ENCODE data around the gene NEDD4L. TPM values are rescaled to one million over a fixed set of nuclear protein-coding genes. Genes with fewer than 3 reads are reported as not detected.
A peak's percentile ranks its signal among the peaks of the same experiment; 100 is the strongest.

The NEDD4L gene
- total RNA-seq, 2 donors from 2014 or later = 149 to 212 TPM

DNA sequence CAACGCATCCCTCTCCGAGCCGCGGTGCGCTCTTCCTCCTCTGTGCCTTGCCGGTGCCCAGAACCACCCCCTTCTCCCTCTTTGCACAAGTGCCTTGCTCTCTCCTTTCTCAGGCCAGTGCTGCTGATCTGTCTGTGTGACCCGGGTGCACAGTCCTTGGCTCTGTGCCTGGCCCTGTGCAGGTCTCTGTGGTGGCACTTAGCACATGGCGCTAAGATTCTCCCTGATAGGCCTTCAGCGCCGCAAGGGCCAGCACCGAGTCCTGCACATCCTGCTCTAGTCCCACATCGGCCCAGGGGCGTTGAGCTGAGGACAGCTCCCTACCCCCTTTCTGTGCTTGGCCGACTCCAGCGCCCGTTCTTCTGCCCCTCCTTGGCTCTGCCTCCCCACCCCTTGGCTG, 136.1 kb downstream of the NEDD4L start:
- TF ChIP-seq, protein P1, sequence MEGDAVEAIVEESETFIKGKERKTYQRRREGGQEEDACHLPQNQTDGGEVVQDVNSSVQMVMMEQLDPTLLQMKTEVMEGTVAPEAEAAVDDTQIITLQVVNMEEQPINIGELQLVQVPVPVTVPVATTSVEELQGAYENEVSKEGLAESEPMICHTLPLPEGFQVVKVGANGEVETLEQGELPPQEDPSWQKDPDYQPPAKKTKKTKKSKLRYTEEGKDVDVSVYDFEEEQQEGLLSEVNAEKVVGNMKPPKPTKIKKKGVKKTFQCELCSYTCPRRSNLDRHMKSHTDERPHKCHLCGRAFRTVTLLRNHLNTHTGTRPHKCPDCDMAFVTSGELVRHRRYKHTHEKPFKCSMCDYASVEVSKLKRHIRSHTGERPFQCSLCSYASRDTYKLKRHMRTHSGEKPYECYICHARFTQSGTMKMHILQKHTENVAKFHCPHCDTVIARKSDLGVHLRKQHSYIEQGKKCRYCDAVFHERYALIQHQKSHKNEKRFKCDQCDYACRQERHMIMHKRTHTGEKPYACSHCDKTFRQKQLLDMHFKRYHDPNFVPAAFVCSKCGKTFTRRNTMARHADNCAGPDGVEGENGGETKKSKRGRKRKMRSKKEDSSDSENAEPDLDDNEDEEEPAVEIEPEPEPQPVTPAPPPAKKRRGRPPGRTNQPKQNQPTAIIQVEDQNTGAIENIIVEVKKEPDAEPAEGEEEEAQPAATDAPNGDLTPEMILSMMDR (IDR thresholded peaks at IDR 0.05) = no peak
- Histone ChIP-seq H3K27ac (no peak overlapping the region), H3K4me3 (no peak overlapping the region), H3K36me3 (no peaks in the 10 kb centered on the region), H3K27me3 (no peaks in the 10 kb centered on the region), H3K9ac (ENCODE audit: low read depth in 2 of 2, low read length in 2 of 2) (no peak overlapping the region), H3K9me3 (no peaks in the 10 kb centered on the region), H3K4me1 (no peaks in the 10 kb centered on the region)
- intact Hi-C loops (cut with DNase I) = no loop called here
- no peak for DNase-seq

DNA sequence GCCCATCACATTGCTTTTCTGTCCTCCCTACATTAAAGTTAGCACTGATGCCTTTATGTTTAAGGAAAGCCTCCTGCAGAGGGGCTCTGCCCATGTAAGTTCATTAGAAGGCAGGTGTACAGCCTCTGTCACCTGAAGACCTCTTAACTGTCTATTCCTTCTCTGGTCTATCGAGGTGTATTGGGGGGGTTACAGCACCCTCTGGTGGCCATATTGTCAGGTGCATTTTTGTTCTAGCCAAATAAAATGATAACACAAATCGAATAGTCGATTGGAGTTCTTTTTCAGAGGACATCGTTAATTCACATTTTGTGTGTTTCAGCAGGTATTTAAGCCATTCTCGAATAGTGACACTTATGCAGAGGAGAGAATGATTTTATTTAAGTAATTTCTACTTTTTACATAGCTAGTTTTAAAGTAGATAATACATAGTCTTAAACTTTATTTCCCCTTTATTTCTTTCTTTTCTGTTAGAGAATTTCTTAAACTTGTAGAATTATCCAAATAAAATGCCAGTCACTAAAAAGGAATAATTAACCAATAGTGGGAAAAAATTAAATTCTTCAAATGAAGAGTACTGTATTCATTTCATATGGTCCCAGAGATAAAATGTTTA, 136.8 kb downstream of the NEDD4L start:
- H3K27me3 ChIP-seq = no peaks in the 10 kb centered on the region
- no peaks in the 10 kb centered on the region for H3K36me3 ChIP-seq
- no peak overlapping the region for H3K27ac ChIP-seq
- H3K9ac ChIP-seq (ENCODE audit: low read depth in 2 of 2, low read length in 2 of 2) = no peak overlapping the region
- TF ChIP-seq, protein P1 (IDR thresholded peaks at IDR 0.05) = peak; percentile 84
- no peaks in the 10 kb centered on the region for H3K4me1 ChIP-seq
- peak; percentile 78 for DNase-seq
- intact Hi-C loops (cut with DNase I) = no loop called here
- H3K9me3 ChIP-seq = no peaks in the 10 kb centered on the region
- no peak overlapping the region for H3K4me3 ChIP-seq

DNA sequence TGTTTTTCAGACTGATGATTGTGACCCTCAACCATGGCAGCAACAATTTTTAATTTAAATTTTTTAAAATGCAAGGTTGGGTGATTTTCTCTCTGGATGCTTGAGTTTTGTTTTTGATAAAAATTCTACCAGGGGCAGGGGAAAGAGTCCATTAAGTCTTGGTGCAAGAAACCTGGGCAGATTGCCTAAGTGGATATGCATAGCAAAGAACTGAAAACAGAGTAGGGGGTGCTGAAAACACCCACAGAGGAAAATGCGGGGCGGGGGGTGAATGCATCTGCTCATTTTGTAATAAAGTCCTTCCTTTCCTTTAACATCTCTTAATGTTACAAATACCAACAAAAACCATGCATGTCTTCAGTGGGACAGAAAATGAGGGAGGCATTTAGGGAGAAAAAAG, 138.0 kb downstream of the NEDD4L start:
- Histone ChIP-seq H3K27me3 (no peaks in the 10 kb centered on the region), H3K9me3 (no peaks in the 10 kb centered on the region), H3K36me3 (no peaks in the 10 kb centered on the region), H3K4me3 (no peak overlapping the region), H3K4me1 (no peaks in the 10 kb centered on the region), H3K27ac (no peak overlapping the region), H3K9ac (ENCODE audit: low read depth in 2 of 2, low read length in 2 of 2) (no peak overlapping the region)
- no peak for DNase-seq
- TF ChIP-seq, protein P1 (IDR thresholded peaks at IDR 0.05) = no peak
- intact Hi-C loops (cut with DNase I) = no loop called here

DNA sequence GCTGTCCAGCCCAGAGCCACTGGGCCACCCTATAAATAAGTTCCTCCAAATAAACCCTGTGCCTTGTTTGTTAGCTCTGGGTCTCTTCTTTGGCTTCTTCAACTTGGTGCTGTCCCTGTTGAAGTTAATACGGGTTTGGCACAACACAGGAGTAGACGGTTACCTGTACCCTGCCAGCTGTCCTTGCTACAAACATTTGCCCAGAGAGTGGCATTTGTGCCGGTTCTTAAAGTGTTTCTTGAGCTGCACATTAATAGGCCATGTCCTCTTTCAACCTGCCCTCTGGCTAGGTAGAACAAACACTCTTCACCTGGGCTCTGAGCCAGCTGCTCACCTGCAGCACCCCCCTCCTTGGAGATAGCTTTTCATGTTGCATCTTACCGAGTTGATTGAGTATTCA, 139.2 kb downstream of the NEDD4L start:
- TF ChIP-seq, protein P1 (IDR thresholded peaks at IDR 0.05) = no peak
- intact Hi-C loops (cut with DNase I) = no loop called here
- H3K36me3 ChIP-seq = no peaks in the 10 kb centered on the region
- H3K4me1 ChIP-seq = no peaks in the 10 kb centered on the region
- no peaks in the 10 kb centered on the region for H3K27me3 ChIP-seq
- no peak overlapping the region for H3K9ac ChIP-seq (ENCODE audit: low read depth in 2 of 2, low read length in 2 of 2)
- H3K4me3 ChIP-seq = no peak overlapping the region
- no peak overlapping the region for H3K27ac ChIP-seq
- no peaks in the 10 kb centered on the region for H3K9me3 ChIP-seq
- DNase-seq = no peak

DNA sequence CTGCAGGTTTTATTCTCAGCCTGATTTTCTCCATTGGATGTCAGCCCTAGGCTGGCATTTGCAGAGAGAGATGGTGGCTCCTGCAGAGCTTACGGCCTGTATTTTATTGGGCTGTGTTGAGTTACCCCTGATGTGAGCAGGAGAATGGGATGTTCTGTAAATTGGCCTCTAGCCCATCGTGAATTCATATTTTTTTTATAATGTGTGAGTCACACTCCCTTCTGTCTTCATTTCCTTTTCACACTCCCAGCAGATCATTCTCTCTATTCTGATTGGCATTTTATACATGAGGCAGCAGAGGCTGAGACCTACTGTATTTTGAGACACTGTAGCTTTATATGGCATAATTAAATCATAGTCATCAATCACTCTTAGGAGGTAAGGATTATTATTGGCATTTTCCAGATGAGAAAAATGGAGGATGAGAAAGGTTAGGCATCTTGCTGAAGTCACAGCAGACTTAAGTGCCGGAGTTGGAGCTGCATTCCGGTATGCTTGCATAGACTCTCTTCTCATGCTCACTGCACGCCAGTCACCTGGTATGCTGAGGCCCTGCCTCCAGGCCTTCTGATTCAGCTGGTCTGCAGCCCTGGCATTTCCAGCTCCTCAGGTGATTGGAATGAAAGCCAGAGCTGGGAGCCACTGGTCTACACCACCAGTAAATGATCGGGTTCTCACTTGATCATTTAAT, 142.4 kb downstream of the NEDD4L start:
- no peak overlapping the region for H3K9ac ChIP-seq (ENCODE audit: low read depth in 2 of 2, low read length in 2 of 2)

More for the DNA sequence above, 142.4 kb downstream of the NEDD4L start:
- no peak overlapping the region for H3K4me3 ChIP-seq
- no peaks in the 10 kb centered on the region for H3K9me3 ChIP-seq
- TF ChIP-seq, protein P1 (IDR thresholded peaks at IDR 0.05) = no peak
- no peaks in the 10 kb centered on the region for H3K27me3 ChIP-seq
- peak overlapping the region; percentile 26 for H3K27ac ChIP-seq
- no peaks in the 10 kb centered on the region for H3K4me1 ChIP-seq
- no peaks in the 10 kb centered on the region for H3K36me3 ChIP-seq
- intact Hi-C loops (cut with DNase I) = no loop called here
- DNase-seq = peak; percentile 39

All from colonic mucosa (tissue), 4 donors.